GM18868 (cell line): Measurements from ENCODE around the gene SLC52A3.
"Not testable (repeated sequence)": the region's sequence is repeated elsewhere in the genome, so short reads cannot be mapped to it uniquely, and the experiment has no call there.

ENCODE experiments used
- ATAC-seq: cut with Tn5 transposase; IDR thresholded peaks from one replicate; pipeline ENCODE4 v1.9.1; 2021; ENCODE audit warnings: mild to moderate bottlenecking, moderate library complexity; ENCODE audit not compliant: unreplicated experiment

SLC52A3 gene

GRCh38 chr20:768426-768978 lies at the start of gene SLC52A3:
SLC52A3 (minus strand) TSS chr20:768500; CDS start chr20:765774, 2,726 bp downstream.
- ATAC-seq: no peak

DNA sequence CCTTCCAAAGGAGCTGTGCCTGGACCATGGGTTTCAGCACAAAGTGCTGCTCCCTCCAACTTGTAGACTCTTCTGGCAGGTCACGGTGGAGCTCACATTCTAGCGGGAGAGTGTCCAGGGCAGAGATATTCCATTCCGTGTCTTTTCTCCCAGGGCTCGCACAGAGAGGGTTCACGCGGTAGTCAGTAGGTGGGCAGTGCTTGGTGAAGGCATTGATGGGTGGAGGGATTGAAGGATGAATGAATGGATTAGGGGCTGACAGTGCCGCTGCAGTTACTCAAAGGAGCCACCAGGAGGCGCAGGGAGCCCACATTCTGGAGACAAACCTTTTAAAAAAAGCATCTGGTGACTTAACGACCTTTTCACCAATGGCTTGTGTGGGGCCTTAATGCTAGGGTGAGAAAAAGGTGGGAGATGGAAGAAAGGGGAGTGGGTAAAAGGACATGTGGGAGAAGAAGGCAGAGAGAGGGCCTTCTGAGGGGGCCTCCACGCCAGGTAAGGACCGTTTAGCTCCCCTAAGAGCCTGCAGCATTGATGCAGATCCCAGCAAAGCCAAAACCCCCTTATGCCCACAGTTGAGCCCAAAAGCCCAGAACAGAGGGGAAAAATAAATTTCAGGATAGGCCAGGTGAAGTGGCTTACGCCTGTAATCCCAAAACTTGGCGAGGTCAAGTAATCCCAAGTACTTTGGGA lies 47.8 kb upstream of the SLC52A3 start:
- no peak for ATAC-seq

DNA sequence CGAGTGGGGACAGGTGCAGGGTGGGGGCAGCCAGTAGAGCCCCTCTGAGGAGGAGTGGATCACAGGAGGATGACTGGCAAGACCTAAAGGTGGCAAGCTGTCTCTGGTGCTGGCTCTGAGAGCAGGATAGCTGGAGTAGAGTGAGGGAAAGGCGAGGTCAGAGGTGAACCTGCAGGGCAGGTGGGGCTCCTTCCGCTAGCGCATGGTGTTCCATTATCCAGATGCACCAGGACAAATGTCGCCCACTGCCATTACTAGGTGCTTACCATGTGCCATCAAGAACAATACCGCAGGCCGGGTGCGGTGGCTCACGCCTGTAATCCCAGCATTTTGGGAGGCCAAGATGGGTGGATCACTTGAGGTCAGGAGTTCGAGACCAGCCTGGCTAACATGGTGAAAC lies 46.9 kb upstream of the SLC52A3 start:
- no peak for ATAC-seq

DNA sequence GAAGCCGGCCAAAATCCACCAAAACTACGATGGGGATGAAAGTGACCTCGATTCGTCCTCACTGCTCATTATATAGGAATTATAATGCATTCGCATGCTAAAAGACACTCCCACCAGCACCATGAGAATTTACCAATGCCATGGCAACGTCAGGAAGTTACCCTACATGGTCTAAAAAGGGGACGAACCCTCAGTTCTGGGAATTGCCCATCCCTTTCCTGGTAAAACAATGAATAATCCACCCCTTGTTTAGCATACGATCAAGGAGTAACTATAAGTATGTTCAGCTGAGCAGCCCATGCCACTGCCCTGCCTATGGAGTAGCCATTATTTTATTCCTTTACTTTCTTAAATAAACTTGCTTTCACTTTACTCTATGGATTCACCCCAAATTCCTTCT lies 45.1 kb upstream of the SLC52A3 start:
- ATAC-seq: no peak

- not testable (repeated sequence) for ATAC-seq
These were observed 44.1 kb upstream of the SLC52A3 start for GRCh38 chr20:812435-812814.

DNA sequence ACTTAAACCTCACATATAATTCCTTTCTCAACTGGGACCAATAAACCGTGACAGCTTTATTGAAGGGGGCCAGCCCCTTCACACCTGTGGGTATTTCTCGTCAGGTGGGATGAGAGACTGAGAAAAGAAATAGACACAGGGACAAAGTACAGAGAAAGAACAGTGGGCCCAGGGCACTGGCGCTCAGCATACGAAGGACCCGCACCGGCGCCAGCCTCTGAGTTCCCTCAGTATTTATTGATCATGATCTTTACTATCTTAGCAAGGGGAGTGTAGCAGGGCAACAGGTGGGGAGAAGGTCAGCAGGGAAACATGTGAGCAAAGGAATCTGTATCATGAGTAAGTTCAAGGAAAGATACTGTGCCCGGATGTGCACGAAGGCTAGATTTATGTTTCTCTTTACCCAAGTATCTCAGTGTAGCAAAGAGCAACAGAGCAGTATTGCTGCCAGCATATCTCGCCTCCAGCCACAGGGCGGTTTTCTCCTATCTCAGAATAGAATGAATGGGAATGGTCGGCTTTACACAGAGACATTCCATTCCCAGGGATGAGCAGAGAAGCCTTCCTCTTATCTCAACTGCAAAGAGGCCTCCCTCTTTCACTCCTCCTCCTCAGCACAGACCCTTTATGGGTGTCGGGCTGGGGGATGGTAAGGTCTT lies 43.6 kb upstream of the SLC52A3 start:
- ATAC-seq: not testable (repeated sequence)

DNA sequence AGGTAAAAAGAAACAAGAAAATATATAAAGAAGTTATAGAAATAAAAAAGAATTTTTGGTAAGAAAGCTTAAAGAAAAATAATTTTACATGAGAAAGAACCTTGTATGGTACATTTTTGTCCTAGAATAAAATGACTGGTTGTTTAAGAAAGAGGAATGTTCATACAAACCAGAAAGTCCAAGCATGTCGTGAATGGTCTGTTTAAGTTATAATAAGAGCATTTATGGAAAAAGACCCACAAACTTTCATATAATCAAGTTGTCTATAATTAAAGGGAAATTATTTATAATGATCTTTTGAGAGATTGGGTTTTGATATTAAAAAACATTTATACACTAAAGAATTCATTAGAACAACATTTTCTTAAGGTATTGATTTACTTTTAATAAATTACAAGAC lies 37.4 kb upstream of the SLC52A3 start:
- no peak for ATAC-seq

DNA sequence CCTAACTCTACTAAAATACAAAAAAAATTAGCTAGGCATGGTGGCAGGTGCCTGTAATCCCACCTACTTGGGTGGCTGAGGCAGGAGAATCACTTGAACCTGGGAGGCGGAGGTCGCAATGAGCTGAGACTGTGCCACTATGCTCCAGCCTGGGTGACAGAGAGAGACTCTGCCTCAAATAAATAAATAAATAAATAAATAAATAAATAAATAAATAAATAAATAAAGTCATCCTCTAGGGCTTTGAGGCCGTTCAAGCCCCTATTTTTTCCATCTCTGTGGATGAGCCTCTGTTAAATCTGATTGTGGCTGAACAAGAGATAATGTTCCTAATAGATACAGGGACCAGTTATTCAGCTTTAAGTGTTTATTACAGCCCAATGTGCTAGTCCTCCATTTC lies 33.4 kb upstream of the SLC52A3 start:
- no peak for ATAC-seq

GRCh38 chr20:800026-800425 lies 31.7 kb upstream of the SLC52A3 start:
- not testable (repeated sequence) for ATAC-seq

DNA sequence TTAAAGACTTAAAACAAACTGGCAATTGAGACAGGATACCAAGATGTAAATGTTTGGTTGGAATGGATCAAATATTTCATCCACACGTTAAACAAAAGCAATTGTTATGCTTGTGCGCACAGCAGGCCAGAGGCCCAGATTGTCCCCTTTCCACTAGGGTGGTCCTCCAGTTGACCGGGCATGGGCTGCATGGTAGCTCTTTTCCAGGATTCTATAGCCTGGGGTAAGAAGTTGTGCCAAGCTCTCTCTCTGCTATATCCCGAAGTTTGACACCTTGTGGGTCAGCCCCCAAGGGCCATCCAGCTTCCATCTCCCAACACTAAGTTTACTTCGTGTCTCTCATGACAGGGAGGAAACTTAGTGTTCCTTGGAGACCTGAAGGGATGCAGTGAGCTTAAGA lies 30.4 kb upstream of the SLC52A3 start:
- ATAC-seq: not testable (repeated sequence)

DNA sequence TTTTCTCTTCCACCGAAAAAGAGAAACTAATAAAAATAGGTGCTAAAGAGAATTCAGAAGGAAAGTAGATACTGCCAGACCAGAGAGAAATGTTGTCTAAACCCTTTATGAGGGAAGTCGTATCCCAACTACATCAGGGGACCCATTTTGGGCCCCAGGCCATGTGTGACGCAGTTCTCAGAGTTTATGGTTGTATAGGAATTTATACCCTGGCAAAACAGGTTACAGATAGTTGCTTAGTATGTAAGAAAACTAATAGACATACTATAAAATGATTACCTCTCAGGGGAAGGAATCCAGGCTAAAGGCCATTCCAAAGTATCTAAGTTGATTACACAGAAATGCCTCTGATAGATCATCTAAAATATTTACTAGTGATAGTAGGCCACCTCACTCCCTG lies 28.6 kb upstream of the SLC52A3 start:
- ATAC-seq: no peak

DNA sequence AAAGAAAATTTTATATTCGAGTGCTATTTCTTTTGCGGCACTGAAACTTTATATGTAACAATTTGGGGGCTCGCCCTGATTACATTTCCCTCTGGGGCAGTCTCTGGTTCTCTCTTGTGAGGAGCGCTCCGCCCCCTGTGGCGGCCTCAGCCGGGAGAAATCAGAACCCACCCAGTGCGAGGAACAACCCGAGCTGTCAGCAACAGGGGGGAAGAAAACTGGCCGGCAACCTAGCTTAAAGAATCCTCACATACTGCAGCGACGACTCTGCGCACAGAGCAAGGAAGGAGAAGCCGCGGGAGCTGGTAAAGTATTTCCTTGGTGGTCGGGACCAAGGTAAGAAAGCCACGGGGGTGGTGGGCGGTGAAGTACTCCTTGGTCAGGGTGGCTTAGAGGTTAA lies 23.9 kb upstream of the SLC52A3 start:
- no peak for ATAC-seq

GRCh38 chr20:791056-791455 lies 22.8 kb upstream of the SLC52A3 start:
- no peak for ATAC-seq

- no peak for ATAC-seq
These were observed 19.5 kb upstream of the SLC52A3 start for GRCh38 chr20:787825-788224.

DNA sequence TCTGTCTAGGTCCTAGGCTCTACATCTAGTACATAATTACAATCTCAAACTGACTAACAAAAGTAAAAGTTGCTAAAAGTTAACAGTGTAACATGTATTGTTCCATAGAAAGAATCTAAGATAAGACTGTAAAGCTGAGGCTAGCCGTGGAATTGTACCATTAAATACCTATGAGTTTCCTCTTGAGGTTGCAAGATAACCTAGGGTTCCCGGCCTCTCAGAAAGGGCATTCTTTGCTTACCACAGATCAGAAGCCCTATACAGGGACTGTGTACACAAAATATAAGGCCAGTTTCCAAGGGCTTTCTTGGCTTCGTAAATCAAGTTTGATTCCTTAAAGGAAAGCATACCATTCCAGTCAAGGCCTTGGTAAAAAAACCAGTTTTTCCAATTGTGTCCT lies 11.5 kb upstream of the SLC52A3 start:
- no peak for ATAC-seq

DNA sequence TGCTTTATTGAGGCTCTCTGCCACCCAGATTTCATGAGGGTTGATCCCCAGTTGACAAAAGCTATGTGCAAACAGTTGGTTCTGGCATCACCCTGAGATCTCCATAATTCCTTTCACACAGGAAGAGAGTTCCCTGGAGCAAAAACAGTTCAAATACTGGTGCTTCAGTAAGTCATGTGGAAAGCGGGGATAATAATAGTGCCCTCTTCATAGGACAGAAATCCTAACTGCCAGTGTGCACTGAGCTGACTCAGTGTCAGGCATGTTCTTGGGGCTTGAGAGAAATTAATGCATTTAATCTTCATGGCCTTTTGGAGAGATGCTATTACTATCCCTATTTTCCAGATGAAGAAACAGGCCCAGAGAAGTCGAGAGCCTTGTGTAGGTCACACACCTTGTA lies 7.9 kb upstream of the SLC52A3 start:
- no peak for ATAC-seq

DNA sequence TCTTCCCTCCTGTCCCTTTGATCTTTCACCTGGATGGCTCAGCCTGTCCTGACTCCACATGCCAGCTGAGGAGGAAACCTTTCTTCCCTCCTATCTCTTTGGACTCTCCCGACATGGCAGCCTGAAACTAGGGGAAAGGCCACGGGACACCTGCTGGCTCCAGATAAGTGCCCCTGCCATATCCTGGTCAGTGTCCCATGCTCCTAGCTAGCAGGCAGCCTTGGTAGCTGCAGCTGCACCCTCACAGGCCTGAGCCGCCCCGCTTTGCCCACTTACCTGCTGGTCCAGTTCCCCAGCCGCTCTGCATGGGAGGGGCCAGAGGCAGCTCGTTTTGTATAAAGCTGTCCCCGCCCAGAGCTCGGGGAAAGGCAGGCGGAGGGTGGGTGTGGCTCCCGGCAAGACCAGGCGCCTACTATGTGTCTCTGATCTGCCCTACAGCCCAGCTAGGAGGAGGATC lies 7.4 kb upstream of the SLC52A3 start:
- ATAC-seq: no peak

- ATAC-seq: no peak
These were observed 6.4 kb upstream of the SLC52A3 start for GRCh38 chr20:774660-775057.

- ATAC-seq: no peak
These were observed 5.8 kb upstream of the SLC52A3 start for GRCh38 chr20:774016-774659.

DNA sequence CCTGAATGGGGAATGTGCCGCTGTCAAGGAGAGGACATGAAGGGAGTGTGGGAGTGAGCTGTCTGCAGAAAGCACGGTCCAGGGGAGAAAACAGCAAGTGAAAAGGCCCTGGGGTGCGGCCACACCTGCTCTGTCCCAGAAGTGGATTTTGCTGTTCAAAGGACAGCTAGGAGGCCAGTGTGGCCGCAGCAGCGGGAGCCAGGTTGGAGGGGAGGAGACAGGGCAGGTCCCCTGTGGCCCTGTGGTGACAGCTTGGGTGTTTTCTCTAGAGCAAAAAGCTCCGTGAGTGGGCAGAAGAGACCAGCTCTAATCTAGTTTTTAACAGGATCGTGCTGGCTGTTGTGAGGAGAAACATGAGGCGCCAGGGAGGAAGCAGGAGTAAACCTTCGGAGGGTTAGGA lies 4.5 kb upstream of the SLC52A3 start:
- no peak for ATAC-seq

GRCh38 chr20:771741-772464 lies 3.6 kb upstream of the SLC52A3 start:
- no peak for ATAC-seq
